ENCODE measurements around the gene CHN1.

Gene CHN1

DNA sequence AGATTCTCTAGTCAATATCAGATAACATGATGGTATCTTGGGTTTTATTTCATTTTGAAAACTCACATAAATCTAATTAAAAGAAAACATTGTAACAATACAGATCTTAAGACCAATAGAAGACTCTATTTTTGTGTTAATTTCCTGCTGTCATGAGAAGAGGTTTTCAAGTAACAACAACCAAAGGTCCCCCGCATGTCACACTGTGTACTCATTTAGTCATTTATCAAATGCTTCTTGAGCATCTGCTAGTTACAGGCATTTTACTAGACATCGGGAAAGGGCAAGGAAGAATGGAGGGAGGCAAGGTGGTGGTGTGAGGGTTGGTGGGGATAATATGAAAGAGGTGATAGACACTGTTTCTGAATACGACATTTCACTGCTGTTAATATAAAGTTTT lies 163.2 kb downstream of the CHN1 start:
- no peaks in the 10 kb centered on the region for H3K27me3 ChIP-seq (ENCODE audit: control insufficient read depth, insufficient read depth, low read length)
- peak overlapping the region; percentile 17 for H3K27ac ChIP-seq (ENCODE audit: low read depth, low read length)
- H3K36me3 ChIP-seq (ENCODE audit: control insufficient read depth, insufficient read depth, low read length): no peaks in the 10 kb centered on the region
- no peak overlapping the region for H3K4me3 ChIP-seq (ENCODE audit: low read depth, low read length)
- no peaks in the 10 kb centered on the region for H3K9me3 ChIP-seq (ENCODE audit: control insufficient read depth, insufficient read depth, low read length)
- H3K9ac ChIP-seq (ENCODE audit: low read depth, low read length): no peak overlapping the region
- H3K4me1 ChIP-seq (ENCODE audit: control insufficient read depth, insufficient read depth, low read length): peaks cover 57% of the 10 kb centered on the region

DNA sequence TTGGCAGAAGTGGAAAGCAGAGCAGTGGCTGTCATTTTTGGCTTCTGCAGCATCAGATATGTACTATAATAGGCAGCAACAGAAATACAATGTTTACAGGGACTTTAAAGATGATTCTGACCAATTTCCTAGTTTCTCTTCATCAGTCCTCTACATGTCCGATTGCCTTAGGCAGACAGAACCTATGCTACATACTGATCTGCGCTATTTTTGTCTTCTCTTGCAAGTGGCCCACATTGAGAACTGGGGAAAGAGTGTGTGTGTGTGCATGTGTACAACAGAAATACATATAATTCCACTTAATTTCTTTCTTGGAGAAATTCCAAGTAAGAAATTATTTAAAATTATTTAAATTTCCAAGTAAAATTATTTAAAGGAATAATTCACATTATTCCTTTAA lies 163.8 kb downstream of the CHN1 start:
- H3K27me3 ChIP-seq (ENCODE audit: control insufficient read depth, insufficient read depth, low read length): no peaks in the 10 kb centered on the region
- H3K27ac ChIP-seq (ENCODE audit: low read depth, low read length): no peak overlapping the region
- H3K4me3 ChIP-seq (ENCODE audit: low read depth, low read length): no peak overlapping the region
- H3K4me1 ChIP-seq (ENCODE audit: control insufficient read depth, insufficient read depth, low read length): peaks cover 57% of the 10 kb centered on the region
- H3K36me3 ChIP-seq (ENCODE audit: control insufficient read depth, insufficient read depth, low read length): no peaks in the 10 kb centered on the region
- H3K9ac ChIP-seq (ENCODE audit: low read depth, low read length): no peak overlapping the region
- H3K9me3 ChIP-seq (ENCODE audit: control insufficient read depth, insufficient read depth, low read length): no peaks in the 10 kb centered on the region

DNA sequence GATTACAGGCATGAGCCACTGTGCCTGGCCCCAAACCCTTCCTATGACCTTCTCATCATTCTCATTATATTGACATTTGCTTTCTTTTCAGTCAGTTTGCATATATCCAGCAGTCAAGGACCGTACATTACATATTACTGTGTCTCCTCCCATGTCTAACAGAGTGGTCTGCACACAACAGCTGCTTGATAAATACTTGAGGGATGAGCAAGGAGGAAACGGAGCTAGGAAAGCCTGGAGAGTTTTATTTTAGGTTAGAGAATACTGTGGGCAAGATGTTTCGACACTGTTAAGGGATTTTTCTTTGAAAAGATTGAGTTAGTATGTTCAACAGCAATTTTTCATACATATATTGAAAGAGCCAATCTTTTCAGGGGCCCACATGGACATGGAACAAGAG lies 164.7 kb downstream of the CHN1 start:
- Histone ChIP-seq H3K4me1 (ENCODE audit: control insufficient read depth, insufficient read depth, low read length) (peaks cover 60% of the 10 kb centered on the region), H3K36me3 (ENCODE audit: control insufficient read depth, insufficient read depth, low read length) (no peaks in the 10 kb centered on the region), H3K9ac (ENCODE audit: low read depth, low read length) (no peak overlapping the region), H3K27me3 (ENCODE audit: control insufficient read depth, insufficient read depth, low read length) (no peaks in the 10 kb centered on the region), H3K4me3 (ENCODE audit: low read depth, low read length) (no peak overlapping the region), H3K27ac (ENCODE audit: low read depth, low read length) (no peak overlapping the region), H3K9me3 (ENCODE audit: control insufficient read depth, insufficient read depth, low read length) (no peaks in the 10 kb centered on the region)

DNA sequence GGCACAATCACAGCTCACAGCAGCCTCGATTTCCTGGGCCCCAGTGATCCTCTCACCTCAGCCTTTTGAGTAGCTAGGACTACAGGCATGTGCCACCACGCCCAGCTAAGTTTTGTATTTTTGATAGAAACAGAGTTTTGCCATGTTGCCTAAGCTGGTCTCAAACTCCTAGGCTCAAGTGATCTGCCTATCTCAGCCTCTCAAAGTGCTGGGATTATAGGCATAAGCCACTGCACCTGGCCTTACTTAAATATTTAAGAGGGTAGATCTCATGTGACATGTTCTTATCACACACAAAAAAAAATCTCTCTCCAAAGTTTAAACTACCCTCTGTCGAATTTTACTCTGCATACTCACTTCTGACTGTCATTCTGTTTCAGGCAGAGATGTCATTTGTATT lies 165.5 kb downstream of the CHN1 start:
- Histone ChIP-seq H3K36me3 (ENCODE audit: control insufficient read depth, insufficient read depth, low read length) (no peaks in the 10 kb centered on the region), H3K27ac (ENCODE audit: low read depth, low read length) (no peak overlapping the region), H3K27me3 (ENCODE audit: control insufficient read depth, insufficient read depth, low read length) (no peaks in the 10 kb centered on the region), H3K4me1 (ENCODE audit: control insufficient read depth, insufficient read depth, low read length) (peaks cover 60% of the 10 kb centered on the region), H3K9me3 (ENCODE audit: control insufficient read depth, insufficient read depth, low read length) (no peaks in the 10 kb centered on the region), H3K9ac (ENCODE audit: low read depth, low read length) (no peak overlapping the region), H3K4me3 (ENCODE audit: low read depth, low read length) (no peak overlapping the region)

DNA sequence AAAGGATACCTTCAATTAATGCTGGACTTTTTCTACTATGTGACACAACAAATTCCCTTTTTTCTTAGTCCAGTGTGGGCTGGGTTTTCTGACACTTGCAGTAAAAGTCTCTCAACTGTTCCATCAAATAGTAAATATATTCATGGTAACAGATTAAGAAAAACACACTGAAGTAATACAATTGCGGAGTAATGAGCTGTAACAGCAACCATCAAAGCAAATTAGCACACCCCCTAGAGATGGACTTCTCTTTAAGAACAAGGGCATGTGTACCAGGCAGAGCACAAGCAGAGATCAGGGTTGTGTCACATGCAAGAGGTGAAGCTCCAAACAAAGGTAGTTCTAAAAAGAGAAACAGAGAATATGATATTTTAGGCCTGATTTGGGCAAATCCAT lies 168.2 kb downstream of the CHN1 start:
- H3K27me3 ChIP-seq (ENCODE audit: control insufficient read depth, insufficient read depth, low read length): no peaks in the 10 kb centered on the region
- no peak overlapping the region for H3K4me3 ChIP-seq (ENCODE audit: low read depth, low read length)
- peak overlapping the region; percentile 75 for H3K27ac ChIP-seq (ENCODE audit: low read depth, low read length)
- H3K4me1 ChIP-seq (ENCODE audit: control insufficient read depth, insufficient read depth, low read length): peaks cover 36% of the 10 kb centered on the region
- H3K9ac ChIP-seq (ENCODE audit: low read depth, low read length): no peak overlapping the region; the same call in 1 of the 2 replicates
- no peaks in the 10 kb centered on the region for H3K9me3 ChIP-seq (ENCODE audit: control insufficient read depth, insufficient read depth, low read length)
- no peaks in the 10 kb centered on the region for H3K36me3 ChIP-seq (ENCODE audit: control insufficient read depth, insufficient read depth, low read length)

DNA sequence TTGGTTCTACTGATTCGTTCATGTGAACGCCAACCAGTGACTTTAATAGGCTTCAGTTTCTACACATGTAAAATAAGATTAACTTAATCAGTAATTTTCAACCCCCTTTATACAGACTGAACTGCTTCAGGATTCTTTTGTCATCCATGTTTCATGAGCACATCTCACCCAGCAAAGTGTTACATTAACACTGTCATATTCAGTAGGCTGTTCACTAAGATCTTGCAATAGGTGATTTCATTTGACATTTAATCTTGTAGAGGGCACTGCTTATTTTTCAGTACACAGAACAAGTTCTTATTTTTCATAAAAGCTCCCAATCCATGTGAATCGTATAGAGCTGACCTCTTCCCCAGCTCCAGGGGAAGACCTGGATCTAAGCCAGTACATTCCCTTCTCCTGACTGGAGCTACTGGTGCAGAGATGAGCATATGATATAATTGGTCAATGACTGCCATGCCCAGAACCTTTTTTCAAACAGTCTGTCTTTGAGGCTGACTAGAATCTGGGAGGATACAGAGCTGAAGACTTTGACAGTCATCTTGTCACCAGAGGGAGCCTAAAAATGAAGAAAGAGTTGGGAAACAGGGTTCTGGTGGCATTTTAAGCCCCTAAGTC lies 168.7 kb downstream of the CHN1 start:
- H3K4me1 ChIP-seq (ENCODE audit: control insufficient read depth, insufficient read depth, low read length): peaks cover 31% of the 10 kb centered on the region
- H3K9me3 ChIP-seq (ENCODE audit: control insufficient read depth, insufficient read depth, low read length): no peaks in the 10 kb centered on the region
- peak overlapping the region; percentile 22; the same call in 1 of the 2 replicates for H3K9ac ChIP-seq (ENCODE audit: low read depth, low read length)
- no peaks in the 10 kb centered on the region for H3K36me3 ChIP-seq (ENCODE audit: control insufficient read depth, insufficient read depth, low read length)
- no peaks in the 10 kb centered on the region for H3K27me3 ChIP-seq (ENCODE audit: control insufficient read depth, insufficient read depth, low read length)
- H3K27ac ChIP-seq (ENCODE audit: low read depth, low read length): peak overlapping the region; percentile 75
- no peak overlapping the region for H3K4me3 ChIP-seq (ENCODE audit: low read depth, low read length)

DNA sequence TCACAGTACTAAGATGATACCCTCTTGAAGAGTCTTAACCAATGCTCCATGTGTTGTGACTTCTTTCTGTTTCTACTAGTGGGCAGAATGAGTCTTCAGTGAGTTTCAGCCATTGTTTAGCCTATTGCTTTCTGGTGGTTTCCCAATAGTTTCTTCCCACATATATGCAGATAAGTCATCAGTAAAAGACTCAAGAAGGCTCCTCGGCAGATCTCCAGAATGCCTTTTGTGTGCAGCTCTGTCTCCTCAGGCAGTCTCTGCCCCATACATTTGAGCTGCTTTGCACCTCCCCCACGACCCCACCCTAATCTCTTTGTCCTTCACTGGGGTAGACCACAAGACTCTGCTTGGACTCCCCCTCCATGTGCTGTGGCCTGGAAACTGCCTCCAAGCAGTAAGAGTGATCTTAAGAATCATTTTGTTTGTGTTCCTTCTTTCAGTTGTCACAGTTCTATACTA lies 169.4 kb downstream of the CHN1 start:
- no peak overlapping the region for H3K4me3 ChIP-seq (ENCODE audit: low read depth, low read length)
- no peaks in the 10 kb centered on the region for H3K36me3 ChIP-seq (ENCODE audit: control insufficient read depth, insufficient read depth, low read length)
- peaks cover 28% of the 10 kb centered on the region for H3K4me1 ChIP-seq (ENCODE audit: control insufficient read depth, insufficient read depth, low read length)
- H3K27ac ChIP-seq (ENCODE audit: low read depth, low read length): peak overlapping the region; percentile 75
- no peaks in the 10 kb centered on the region for H3K9me3 ChIP-seq (ENCODE audit: control insufficient read depth, insufficient read depth, low read length)
- peak overlapping the region; percentile 22; the same call in 1 of the 2 replicates for H3K9ac ChIP-seq (ENCODE audit: low read depth, low read length)
- H3K27me3 ChIP-seq (ENCODE audit: control insufficient read depth, insufficient read depth, low read length): no peaks in the 10 kb centered on the region

DNA sequence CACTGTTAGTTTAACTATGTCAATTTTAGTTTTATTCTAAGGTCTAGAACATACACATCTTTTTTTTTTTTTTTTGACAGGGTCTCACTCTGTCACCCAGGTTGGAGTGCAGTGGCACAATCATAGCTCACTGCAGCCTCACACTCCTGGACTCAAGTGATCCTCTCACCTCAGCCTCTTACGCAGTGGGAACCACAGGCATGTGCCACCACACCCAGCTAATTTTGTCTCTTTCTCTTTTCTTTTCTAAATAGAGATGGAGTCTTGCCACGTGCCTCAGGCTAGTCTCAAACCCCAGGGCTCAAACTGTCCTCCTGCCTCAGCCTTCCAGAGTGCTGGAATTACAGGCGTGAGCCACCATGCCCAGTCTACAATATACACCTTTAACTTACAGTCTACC lies 171.4 kb downstream of the CHN1 start:
- Histone ChIP-seq H3K4me1 (ENCODE audit: control insufficient read depth, insufficient read depth, low read length) (peaks cover 28% of the 10 kb centered on the region), H3K9me3 (ENCODE audit: control insufficient read depth, insufficient read depth, low read length) (no peaks in the 10 kb centered on the region), H3K27me3 (ENCODE audit: control insufficient read depth, insufficient read depth, low read length) (no peaks in the 10 kb centered on the region), H3K9ac (ENCODE audit: low read depth, low read length) (no peak overlapping the region), H3K36me3 (ENCODE audit: control insufficient read depth, insufficient read depth, low read length) (no peaks in the 10 kb centered on the region), H3K4me3 (ENCODE audit: low read depth, low read length) (no peak overlapping the region), H3K27ac (ENCODE audit: low read depth, low read length) (no peak overlapping the region)

DNA sequence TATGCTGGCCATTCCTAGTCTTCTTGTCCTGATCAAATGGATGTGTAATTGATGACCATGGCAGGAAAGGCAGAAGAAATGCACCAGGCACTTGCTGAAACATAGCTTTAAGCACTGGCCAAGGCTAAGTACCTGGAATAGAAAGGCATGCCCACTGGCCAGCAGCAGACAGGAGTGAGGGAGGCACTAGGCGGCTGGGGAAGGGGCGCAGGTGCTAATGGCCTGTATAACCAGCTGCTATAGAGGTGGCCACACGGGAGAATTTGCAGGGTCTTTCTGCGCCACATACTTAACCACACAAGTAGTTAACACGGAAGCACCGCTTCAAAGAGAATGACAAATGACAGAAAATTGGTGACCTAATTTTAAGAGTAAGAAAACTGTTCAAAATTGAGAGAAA lies 174.6 kb downstream of the CHN1 start:
- no peaks in the 10 kb centered on the region for H3K36me3 ChIP-seq (ENCODE audit: control insufficient read depth, insufficient read depth, low read length)
- H3K9me3 ChIP-seq (ENCODE audit: control insufficient read depth, insufficient read depth, low read length): no peaks in the 10 kb centered on the region
- H3K27ac ChIP-seq (ENCODE audit: low read depth, low read length): no peak overlapping the region
- no peak overlapping the region for H3K4me3 ChIP-seq (ENCODE audit: low read depth, low read length)
- H3K27me3 ChIP-seq (ENCODE audit: control insufficient read depth, insufficient read depth, low read length): no peaks in the 10 kb centered on the region
- H3K9ac ChIP-seq (ENCODE audit: low read depth, low read length): no peak overlapping the region
- H3K4me1 ChIP-seq (ENCODE audit: control insufficient read depth, insufficient read depth, low read length): peaks cover 37% of the 10 kb centered on the region

DNA sequence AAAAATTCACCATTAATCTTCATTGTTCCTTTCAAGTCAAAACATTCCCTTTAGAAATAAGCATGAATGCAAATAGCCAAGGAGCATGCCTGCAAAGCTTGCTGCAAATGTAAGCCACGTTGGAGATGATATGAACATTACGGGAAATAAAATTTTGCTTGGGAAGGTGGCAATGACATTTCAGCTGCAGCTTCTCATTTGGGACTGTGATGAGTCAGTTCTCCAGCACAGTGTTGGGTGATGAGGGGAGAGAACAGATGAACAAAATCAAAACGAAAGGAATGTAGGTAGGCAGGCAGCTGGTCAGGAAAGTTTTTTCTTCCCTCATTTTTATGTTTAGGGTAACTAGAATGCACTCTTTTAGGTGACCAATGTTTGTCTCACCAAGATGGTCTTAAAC lies 175.6 kb downstream of the CHN1 start:
- no peaks in the 10 kb centered on the region for H3K9me3 ChIP-seq (ENCODE audit: control insufficient read depth, insufficient read depth, low read length)
- H3K36me3 ChIP-seq (ENCODE audit: control insufficient read depth, insufficient read depth, low read length): no peaks in the 10 kb centered on the region
- H3K27me3 ChIP-seq (ENCODE audit: control insufficient read depth, insufficient read depth, low read length): no peaks in the 10 kb centered on the region
- no peak overlapping the region for H3K27ac ChIP-seq (ENCODE audit: low read depth, low read length)
- H3K4me3 ChIP-seq (ENCODE audit: low read depth, low read length): no peak overlapping the region
- H3K4me1 ChIP-seq (ENCODE audit: control insufficient read depth, insufficient read depth, low read length): peaks cover 34% of the 10 kb centered on the region
- no peak overlapping the region for H3K9ac ChIP-seq (ENCODE audit: low read depth, low read length)

DNA sequence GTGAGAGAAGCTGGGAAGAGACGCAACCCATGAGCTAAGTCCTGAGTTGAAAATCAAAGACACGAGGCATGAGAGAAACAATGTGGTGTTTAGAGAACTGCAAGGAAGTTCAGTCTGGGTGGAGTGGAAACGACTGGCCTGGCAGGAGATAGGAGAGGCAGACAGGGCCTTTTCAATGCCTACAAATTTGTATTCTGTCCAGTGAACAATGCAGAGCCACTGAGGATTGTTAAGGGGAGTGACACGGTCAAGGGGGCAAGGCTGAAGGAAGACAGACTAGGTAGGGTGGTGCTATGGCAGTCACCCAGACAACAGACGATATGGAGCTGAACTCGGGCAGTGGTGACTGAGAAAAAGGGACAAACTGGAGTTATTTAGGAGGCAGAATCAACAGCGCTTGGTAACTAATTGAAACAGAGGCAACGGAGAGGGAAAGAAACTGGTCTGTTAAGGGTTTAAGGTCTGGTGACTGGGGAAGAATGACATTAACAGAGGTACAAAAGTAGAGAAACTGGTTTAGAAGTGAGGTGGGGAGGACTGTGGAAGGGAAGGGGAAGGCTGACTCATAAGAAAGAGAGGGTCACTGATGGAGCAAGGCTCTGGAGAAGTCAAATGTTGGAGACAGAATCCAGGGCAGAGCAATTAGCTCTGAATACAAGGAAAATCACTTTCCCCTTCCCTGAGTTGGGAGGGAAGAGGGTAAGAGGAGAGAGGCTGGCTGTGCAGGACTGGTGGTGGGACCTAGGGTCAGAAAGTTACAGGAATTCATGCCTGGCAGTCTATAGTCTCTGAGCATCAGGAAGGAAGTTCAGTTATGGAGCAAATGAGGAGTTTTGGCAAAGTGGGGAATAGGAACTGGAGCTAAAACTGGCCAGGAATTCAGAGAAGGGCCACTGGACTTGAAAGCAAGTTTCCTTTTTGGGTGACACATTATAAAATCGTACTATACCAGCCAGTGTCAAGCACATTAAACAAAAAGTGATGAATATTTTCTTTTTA lies 177.5 kb downstream of the CHN1 start:
- no peak overlapping the region for H3K4me3 ChIP-seq (ENCODE audit: low read depth, low read length)
- peaks cover 38% of the 10 kb centered on the region for H3K4me1 ChIP-seq (ENCODE audit: control insufficient read depth, insufficient read depth, low read length)
- no peak overlapping the region for H3K9ac ChIP-seq (ENCODE audit: low read depth, low read length)
- H3K9me3 ChIP-seq (ENCODE audit: control insufficient read depth, insufficient read depth, low read length): no peaks in the 10 kb centered on the region
- H3K36me3 ChIP-seq (ENCODE audit: control insufficient read depth, insufficient read depth, low read length): peaks cover 12% of the 10 kb centered on the region
- H3K27me3 ChIP-seq (ENCODE audit: control insufficient read depth, insufficient read depth, low read length): no peaks in the 10 kb centered on the region
- H3K27ac ChIP-seq (ENCODE audit: low read depth, low read length): peak overlapping the region; percentile 31

All from HUES48 (cell line).